DOHH2 (cell line): Measurements from ENCODE around the gene SFXN5.

Experiments used
- H3F3A ChIP-seq: fragments of 200-600 bp; sonication (generic), shearing (Covaris generic); 2 replicates; pipeline ENCODE4 v1.6.0; 2016; ENCODE audit warnings: antibody characterized with exemption, mild to moderate bottlenecking; ENCODE audit not compliant: control insufficient read depth, insufficient read depth
- H3K27ac ChIP-seq: fragments of 200-600 bp; sonication (generic); 2 replicates; pipeline ENCODE4 v1.5.1; 2014; ENCODE audit warnings: low read depth, mild to moderate bottlenecking, low read length, moderate library complexity
- H3K27me3 ChIP-seq: fragments of 200-600 bp; sonication (generic); 2 replicates; pipeline ENCODE4 v1.6.1; 2014; ENCODE audit warnings: mild to moderate bottlenecking, low read length, mixed read lengths; ENCODE audit not compliant: control insufficient read depth
- H3K36me3 ChIP-seq: fragments of 200-600 bp; sonication (generic); 2 replicates; pipeline ENCODE4 v1.6.1; 2014; ENCODE audit warnings: mild to moderate bottlenecking, low read length, moderate library complexity, mixed read lengths; ENCODE audit not compliant: control insufficient read depth
- H3K4me1 ChIP-seq: fragments of 200-600 bp; sonication (generic); 2 replicates; pipeline ENCODE4 v1.6.1; 2014; ENCODE audit warnings: mild to moderate bottlenecking, low read length, mixed read lengths; ENCODE audit not compliant: control insufficient read depth
- H3K4me2 ChIP-seq: fragments of 200-600 bp; sonication (generic); 2 replicates; pipeline ENCODE4 v1.6.0; 2014; ENCODE audit warnings: mild to moderate bottlenecking, low read length, moderate library complexity
- H3K4me3 ChIP-seq: fragments of 200-600 bp; sonication (generic); 2 replicates; pipeline ENCODE4 v1.5.1; 2014; ENCODE audit warnings: mild to moderate bottlenecking, low read length, mixed read lengths
- H3K79me2 ChIP-seq: fragments of 200-600 bp; sonication (generic); 2 replicates; pipeline ENCODE4 v1.6.1; 2014; ENCODE audit warnings: mild to moderate bottlenecking, low read length, mixed read lengths; ENCODE audit not compliant: control insufficient read depth
- H3K9me2 ChIP-seq: fragments of 200-600 bp; sonication (generic); replicated peaks from 2 replicates; pipeline ENCODE4 v1.6.1; 2014; ENCODE audit warnings: mild to moderate bottlenecking, low read length, mixed read lengths; ENCODE audit not compliant: control insufficient read depth
- H3K9me3 ChIP-seq: fragments of 200-600 bp; sonication (generic); 2 replicates; pipeline ENCODE4 v1.6.1; 2014; ENCODE audit warnings: antibody characterized with exemption, low read length, mixed read lengths; ENCODE audit not compliant: control insufficient read depth, insufficient read depth
- H4K20me1 ChIP-seq: fragments of 200-600 bp; sonication (generic); 2 replicates; pipeline ENCODE4 v1.6.0; 2014; ENCODE audit warnings: low read depth, mild to moderate bottlenecking, antibody characterized with exemption, low read length, moderate library complexity; ENCODE audit not compliant: control insufficient read depth, insufficient read depth
- CTCF ChIP-seq: fragments of 200-600 bp; sonication (generic); IDR thresholded peaks from one replicate; pipeline ENCODE4 v1.5.1; 2014; ENCODE audit warnings: antibody characterized with exemption, mild to moderate bottlenecking, low read depth, low read length; ENCODE audit not compliant: poor library complexity, severe bottlenecking
- EZH2phosphoT487 ChIP-seq: fragments of 200-600 bp; sonication (generic); IDR thresholded peaks from 2 replicates; pipeline ENCODE4 v1.6.1; 2017; ENCODE audit warnings: borderline replicate concordance, mild to moderate bottlenecking, antibody characterized with exemption, low read length, moderate library complexity, mixed read lengths

Gene SFXN5

GRCh38 chr2:72989770-72990556 is 81.5 kb downstream of the SFXN5 start:
- Histone ChIP-seq H3K79me2 (no peaks in the 10 kb centered on the region), H3K9me2 (no peaks in the 10 kb centered on the region), H3K27ac (no peak overlapping the region), H3K27me3 (no peaks in the 10 kb centered on the region), H3K9me3 (no peaks in the 10 kb centered on the region), H3F3A (no peaks in the 10 kb centered on the region), H4K20me1 (no peaks in the 10 kb centered on the region), H3K36me3 (no peaks in the 10 kb centered on the region), H3K4me1 (no peaks in the 10 kb centered on the region), H3K4me3 (no peak overlapping the region), H3K4me2 (no peak overlapping the region)
- TF ChIP-seq CTCF = no peak
- TF ChIP-seq EZH2phosphoT487 = no peak

GRCh38 chr2:72988726-72989273 is 82.7 kb downstream of the SFXN5 start:
- Histone ChIP-seq H3K27ac (no peak overlapping the region), H3F3A (no peaks in the 10 kb centered on the region), H3K36me3 (no peaks in the 10 kb centered on the region), H3K9me2 (no peaks in the 10 kb centered on the region), H3K4me1 (no peaks in the 10 kb centered on the region), H3K4me3 (no peak overlapping the region), H3K9me3 (no peaks in the 10 kb centered on the region), H3K27me3 (no peaks in the 10 kb centered on the region), H3K79me2 (no peaks in the 10 kb centered on the region), H4K20me1 (no peaks in the 10 kb centered on the region), H3K4me2 (no peak overlapping the region)
- TF ChIP-seq EZH2phosphoT487 (no peak), CTCF (no peak)

- no peak overlapping the region for H3K4me3 ChIP-seq
- H3K4me1 ChIP-seq = no peaks in the 10 kb centered on the region
- H3K27me3 ChIP-seq = no peaks in the 10 kb centered on the region
- H3F3A ChIP-seq = no peaks in the 10 kb centered on the region
- H3K79me2 ChIP-seq = no peaks in the 10 kb centered on the region
- H3K27ac ChIP-seq = no peak overlapping the region
- no peaks in the 10 kb centered on the region for H3K9me2 ChIP-seq
- no peaks in the 10 kb centered on the region for H3K9me3 ChIP-seq
- H3K4me2 ChIP-seq = no peak overlapping the region
- TF ChIP-seq CTCF = no peak
- TF ChIP-seq EZH2phosphoT487 = no peak
- H4K20me1 ChIP-seq = no peaks in the 10 kb centered on the region
- H3K36me3 ChIP-seq = no peaks in the 10 kb centered on the region
Measured at GRCh38 chr2:72988041-72988440, 83.5 kb downstream of the SFXN5 start.
